IMR-90 (cell line): ENCODE measurements around the gene CDADC1. TPM values are rescaled to one million over a fixed set of nuclear protein-coding genes. Genes with fewer than 3 reads are reported as not detected.

Source experiments
- ATAC-seq: fragments of 200-7000 bp; cut with Tn5 transposase; 2 replicates; pipeline ENCODE4 v1.9.1; 2020; ENCODE audit warnings: low read depth, mild to moderate bottlenecking, moderate library complexity
- BruUV-seq: library from RNA; stranded (reverse); fragments of 400-500 nt; replicated peaks from 2 replicates; lab custom pipeline; 2021; lab: Mats Ljungman, UMichigan
- CTCF ChIA-PET: fragments of 300-600 bp; formaldehyde crosslinking; extraction: SDS; loops from one replicate; lab custom pipeline; 2021; ENCODE audit warnings: antibody characterized with exemption; lab: Yijun Ruan, JAX
- POLR2A ChIA-PET: fragments of 300-600 bp; sonication (Branson Sonifier 250); formaldehyde crosslinking; loops from one replicate; lab custom pipeline; 2022; ENCODE audit warnings: antibody characterized with exemption; ENCODE audit not compliant: unreplicated experiment; lab: Charles Lee
- DNase-seq: peaks from one replicate; pipeline ENCODE4 v3.0.0; 2013
- H2AFZ ChIP-seq: replicated peaks from 2 replicates; pipeline ENCODE3; 2013; ENCODE audit warnings: low read length, mild to moderate bottlenecking; ENCODE audit not compliant: poor library complexity
- H2AK5ac ChIP-seq: 2 replicates; pipeline ENCODE4 v1.6.1; 2013; ENCODE audit warnings: low read depth, low read length, inconsistent platforms
- H2AK9ac ChIP-seq: replicated peaks from 2 replicates; pipeline ENCODE3; 2013; ENCODE audit warnings: mild to moderate bottlenecking, low read depth, low read length, moderate library complexity; ENCODE audit not compliant: poor library complexity
- H2BK120ac ChIP-seq: 2 replicates; pipeline ENCODE4 v1.6.1; 2013; ENCODE audit warnings: low read depth, low read length, inconsistent platforms
- H2BK15ac ChIP-seq: 3 replicates; pipeline ENCODE4 v1.6.1; 2013; ENCODE audit warnings: low read depth, low read length, inconsistent platforms
- H2BK20ac ChIP-seq: 2 replicates; pipeline ENCODE4 v1.6.1; 2013; ENCODE audit warnings: low read depth, mild to moderate bottlenecking, inconsistent platforms, low read length, moderate library complexity
- H2BK5ac ChIP-seq: 2 replicates; pipeline ENCODE4 v1.6.1; 2013; ENCODE audit warnings: mild to moderate bottlenecking, low read depth, low read length, inconsistent platforms; ENCODE audit not compliant: poor library complexity, severe bottlenecking
- H3K14ac ChIP-seq: replicated peaks from 2 replicates; pipeline ENCODE4 v1.6.1; 2013; ENCODE audit warnings: low read depth, low read length, inconsistent platforms
- H3K18ac ChIP-seq: 2 replicates; pipeline ENCODE4 v1.6.1; 2013; ENCODE audit warnings: low read depth, low read length, control low read depth
- H3K23ac ChIP-seq: 2 replicates; pipeline ENCODE4 v1.6.1; 2013; ENCODE audit warnings: low read depth, low read length, inconsistent platforms
- H3K27ac ChIP-seq: 2 replicates; pipeline ENCODE4 v1.5.1; 2013; ENCODE audit warnings: mild to moderate bottlenecking, control low read depth, low read length; ENCODE audit not compliant: insufficient read depth
- H3K27me3 ChIP-seq: 2 replicates; pipeline ENCODE4 v1.6.1; 2013; ENCODE audit warnings: low read length; ENCODE audit not compliant: control insufficient read depth, insufficient read depth
- H3K36me3 ChIP-seq: 2 replicates; pipeline ENCODE4 v1.6.1; 2013; ENCODE audit warnings: low read length, mixed read lengths; ENCODE audit not compliant: control insufficient read depth, insufficient read depth
- H3K4ac ChIP-seq: 2 replicates; pipeline ENCODE4 v1.6.1; 2013; ENCODE audit warnings: low read depth, low read length, inconsistent platforms
- H3K4me1 ChIP-seq: 2 replicates; pipeline ENCODE4 v1.6.1; 2013; ENCODE audit warnings: low read length, mixed read lengths; ENCODE audit not compliant: control insufficient read depth, insufficient read depth
- H3K4me2 ChIP-seq: 2 replicates; pipeline ENCODE4 v1.6.1; 2013; ENCODE audit warnings: low read depth, mild to moderate bottlenecking, control low read depth, low read length, moderate library complexity
- H3K4me3 ChIP-seq: 2 replicates; pipeline ENCODE4 v1.5.1; 2013; ENCODE audit warnings: low read depth, mild to moderate bottlenecking, control low read depth, low read length, moderate library complexity; ENCODE audit not compliant: insufficient read depth
- H3K56ac ChIP-seq: 2 replicates; pipeline ENCODE4 v1.6.1; 2013; ENCODE audit warnings: low read length, inconsistent platforms; ENCODE audit not compliant: insufficient read depth; ENCODE audit errors: extremely low read depth
- H3K79me1 ChIP-seq, 2 experiments: 2 replicates each; pipeline ENCODE4 v1.6.1; 2013; ENCODE audit warnings: low read length in 2 of 2, inconsistent platforms in 1 of 2, low read depth in 1 of 2
- H3K9ac ChIP-seq: 2 replicates; pipeline ENCODE4 v1.6.1; 2013; ENCODE audit warnings: low read depth, low read length, control low read depth
- H3K9me1 ChIP-seq: 2 replicates; pipeline ENCODE4 v1.6.1; 2013; ENCODE audit warnings: low read length, inconsistent platforms; ENCODE audit not compliant: insufficient read depth
- H3K9me3 ChIP-seq: 2 replicates; pipeline ENCODE4 v1.6.1; 2013; ENCODE audit warnings: low read length; ENCODE audit not compliant: control insufficient read depth, insufficient read depth
- H4K20me1 ChIP-seq: 2 replicates; pipeline ENCODE4 v1.6.1; 2013; ENCODE audit warnings: low read length, inconsistent platforms; ENCODE audit not compliant: insufficient read depth
- H4K5ac ChIP-seq: 2 replicates; pipeline ENCODE4 v1.6.1; 2013; ENCODE audit warnings: mild to moderate bottlenecking, low read depth, low read length, control low read depth
- H4K8ac ChIP-seq, 2 experiments: 2 replicates each; pipeline ENCODE4 v1.6.1; 2013; ENCODE audit warnings: low read depth in 2 of 2, low read length in 2 of 2, control low read depth in 1 of 2, inconsistent platforms in 1 of 2
- H4K91ac ChIP-seq: 2 replicates; pipeline ENCODE4 v1.6.1; 2013; ENCODE audit warnings: low read depth, low read length, inconsistent platforms; ENCODE audit not compliant: insufficient read depth
- BHLHE40 ChIP-seq: fragments of 150-350 bp; IDR thresholded peaks from 2 replicates; pipeline ENCODE4 v1.6.1; 2016; ENCODE audit warnings: mild to moderate bottlenecking, low read depth, low read length
- CEBPB ChIP-seq: IDR thresholded peaks from 2 replicates; pipeline ENCODE4 v1.6.1; 2012; ENCODE audit warnings: low read depth, low read length, improper control_type of control experiment
- CHD1 ChIP-seq: IDR thresholded peaks from 2 replicates; pipeline ENCODE4 v1.6.1; 2012; ENCODE audit warnings: low read depth, low read length, improper control_type of control experiment
- CTCF ChIP-seq: conservative IDR thresholded peaks from 2 replicates; pipeline ENCODE4 v1.5.1; 2012; ENCODE audit warnings: mild to moderate bottlenecking, low read depth, low read length, improper control_type of control experiment
- ELK1 ChIP-seq: fragments of 150-350 bp; IDR thresholded peaks from 2 replicates; pipeline ENCODE4 v1.6.1; 2016; ENCODE audit warnings: low read depth, mild to moderate bottlenecking, low read length, moderate library complexity, borderline replicate concordance
- FOS ChIP-seq: fragments of 150-350 bp; IDR thresholded peaks from 2 replicates; pipeline ENCODE4 v1.6.1; 2016; ENCODE audit warnings: low read depth, low read length
- MAFK ChIP-seq: IDR thresholded peaks from 2 replicates; pipeline ENCODE4 v1.6.1; 2012; ENCODE audit warnings: low read depth, low read length, improper control_type of control experiment
- MAZ ChIP-seq: IDR thresholded peaks from 2 replicates; pipeline ENCODE4 v1.6.1; 2012; ENCODE audit warnings: low read depth, mild to moderate bottlenecking, low read length, improper control_type of control experiment, moderate library complexity, borderline replicate concordance
- NFE2L2 ChIP-seq: fragments of 150-350 bp; IDR thresholded peaks from 2 replicates; pipeline ENCODE4 v1.6.1; 2016; ENCODE audit warnings: low read depth, mild to moderate bottlenecking, low read length
- POLR2A ChIP-seq: IDR thresholded peaks from 2 replicates; pipeline ENCODE4 v1.6.1; 2012; ENCODE audit warnings: mild to moderate bottlenecking, low read depth, low read length
- RAD21 ChIP-seq: IDR thresholded peaks from 2 replicates; pipeline ENCODE4 v1.6.1; 2012; ENCODE audit warnings: low read length, improper control_type of control experiment
- RCOR1 ChIP-seq: IDR thresholded peaks from 2 replicates; pipeline ENCODE4 v1.6.1; 2012; ENCODE audit warnings: mild to moderate bottlenecking, low read length, improper control_type of control experiment; ENCODE audit not compliant: insufficient replicate concordance
- RFX5 ChIP-seq: IDR thresholded peaks from 2 replicates; pipeline ENCODE4 v1.8.0; 2012; ENCODE audit warnings: low read depth, mild to moderate bottlenecking, low read length, moderate library complexity
- SMC3 ChIP-seq: fragments of 150-350 bp; IDR thresholded peaks from 2 replicates; pipeline ENCODE4 v1.6.1; 2016; ENCODE audit warnings: low read depth, mild to moderate bottlenecking, antibody characterized with exemption, low read length, moderate library complexity
- WGBS, 2 experiments: methylation state at CpG; one replicate each; pipeline versions ENCODE4 v1.1.5 to v1.1.7; 2013; ENCODE audit warnings: missing lambda C conversion rate in 2 of 2; ENCODE audit not compliant: insufficient read length in 1 of 2; ENCODE audit errors: extremely low coverage in 2 of 2; 5-methylcytosine and 5-hydroxymethylcytosine counted together
- dilution Hi-C: fragments of 300-500 bp; cut with HindIII; formaldehyde crosslinking; loops from one replicate; pipeline ENCODE4 v1.14.3; 2018; ENCODE audit warnings: low sequenced_read_pairs; ENCODE audit not compliant: unreplicated experiment
- in situ Hi-C: fragments of 300-500 bp; cut with MboI; formaldehyde crosslinking; loops from 3 replicates; pipeline ENCODE4 v1.14.3; 2019; ENCODE audit warnings: low sequenced_read_pairs, inconsistent platforms, mixed read lengths
- intact Hi-C: fragments of 100-400 bp; cut with micrococcal nuclease; formaldehyde crosslinking; loops from 2 replicates; pipeline ENCODE4 v1.10.0; 2022
- polyA plus RNA-seq, 3 experiments: library from polyadenylated mRNA; depleted of rRNA; stranded (reverse); fragments of >200 nt; gene quantifications; 2 replicates each; pipeline ENCODE4 v1.2.3, GENCODE V29; 2012; ENCODE audit warnings: low replicate concordance in 1 of 3
- total RNA-seq: library from RNA; depleted of rRNA; stranded (reverse); fragments of >200 nt; gene quantifications from 2 replicates; pipeline ENCODE4 v1.2.3, GENCODE V29; 2012

CDADC1 gene
- total and polyA plus RNA-seq, 2 of the 4 experiments (the other 2 are of a cell fraction) = 0.54 to 2.6 TPM

DNA sequence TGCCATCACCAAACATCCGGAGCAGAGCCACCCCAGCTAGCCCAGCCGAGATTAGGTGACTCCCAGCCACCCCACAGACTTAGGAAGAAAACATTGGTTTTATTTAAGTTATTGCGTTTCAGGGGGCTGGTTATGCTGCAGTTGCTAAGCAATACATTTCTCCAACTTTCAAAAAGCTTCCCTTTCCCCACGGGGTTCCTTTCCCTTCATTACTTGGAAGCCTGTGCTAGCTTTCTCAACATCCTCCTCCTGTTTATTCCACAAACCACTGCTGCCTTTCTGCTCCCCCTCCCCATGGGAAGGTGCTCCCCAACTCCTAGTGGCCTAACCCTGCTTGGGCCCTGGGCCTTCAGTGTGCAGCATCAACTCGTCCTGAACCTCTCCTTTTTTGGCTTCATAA, 52.6 kb downstream of the CDADC1 start:
- intact Hi-C loops (loop anchor here (2.0 kb wide), 1 partner anchor 307 kb away; no protein-coding TSS in a partner anchor), dilution Hi-C loops (no loop called here), in situ Hi-C loops (no loop called here)
- ATAC-seq = no peak
- H3K27me3 ChIP-seq = no peaks in the 10 kb centered on the region
- no peaks in the 10 kb centered on the region for H3K9me3 ChIP-seq
- peaks cover 3% of the 10 kb centered on the region; the same call in 1 of the 2 replicates for H3K4me1 ChIP-seq
- DNase-seq = no peak
- no peak overlapping the region for H3K9ac ChIP-seq
- H4K91ac ChIP-seq = no peak overlapping the region; the same call in 1 of the 2 replicates
- peak overlapping the region; percentile 10; the same call in 1 of the 2 replicates for H2BK120ac ChIP-seq
- H3K36me3 ChIP-seq = no peaks in the 10 kb centered on the region
- H3K4me2 ChIP-seq = no peak overlapping the region
- H2AFZ ChIP-seq = no peak overlapping the region
- H4K20me1 ChIP-seq = no peaks in the 10 kb centered on the region
- no peak overlapping the region for H3K56ac ChIP-seq
- no peak overlapping the region; the same call in 2 of the 3 replicates for H2BK15ac ChIP-seq
- H3K4ac ChIP-seq = 0 out of 2 replicates have a peak overlapping the region, but pooled peaks have one; percentile 19
- H3K14ac ChIP-seq = no peak overlapping the region
- no peak overlapping the region for H2AK9ac ChIP-seq
- H2BK20ac ChIP-seq = no peak overlapping the region
- no peak overlapping the region for H4K8ac ChIP-seq
- 44% methylated on average over 2 of the region's 5 CpGs; no CpG with 5 or more reads in 1 of the 2 experiments for WGBS, 2 experiments
- POLR2A ChIA-PET = no interaction called here
- no peak overlapping the region for H3K23ac ChIP-seq
- CTCF ChIA-PET = interaction anchor here (0.6 to 1.0 kb wide), 3 partner anchors 136 to 302 kb away, joined by 3 to 5 read pairs (median 3); no protein-coding TSS in a partner anchor
- H4K5ac ChIP-seq = no peak overlapping the region
- H3K18ac ChIP-seq = no peak overlapping the region
- no peak for TF ChIP-seq RAD21
- TF ChIP-seq FOS = no peak
- no peak for TF ChIP-seq MAZ
- no peak for TF ChIP-seq BHLHE40
- no peak for TF ChIP-seq RCOR1
- no peak for TF ChIP-seq RFX5
- no peak for TF ChIP-seq CTCF
- no peak for TF ChIP-seq MAFK
- TF ChIP-seq SMC3 = no peak
- no peak for TF ChIP-seq NFE2L2
- TF ChIP-seq ELK1 = no peak
- no peak for TF ChIP-seq CEBPB
- TF ChIP-seq CHD1 = no peak
- TF ChIP-seq POLR2A = no peak
- no peak overlapping the region for H2AK5ac ChIP-seq
- H3K4me3 ChIP-seq = no peak overlapping the region
- no peak overlapping the region for H3K27ac ChIP-seq
- H2BK5ac ChIP-seq = no peak overlapping the region
- no peaks in the 10 kb centered on the region for H3K79me1 ChIP-seq
- H3K9me1 ChIP-seq = peaks cover 6% of the 10 kb centered on the region; the same call in 1 of the 2 replicates
- BruUV-seq = no TSS peak
